BE2C (cell line): ENCODE data around the gene E2F4.
A peak's percentile ranks its signal among the peaks of the same experiment; 100 is the strongest.

Experiments used
- DNase-seq: peaks from one replicate; pipeline ENCODE4 v3.0.0-alpha.2; 2020
- H3K27me3 ChIP-seq: fragments of 250-450 bp; sonication (Bioruptor Pico); 2 replicates; pipeline ENCODE4 v1.5.1; 2020; ENCODE audit warnings: mild to moderate bottlenecking
- H3K36me3 ChIP-seq: fragments of 250-450 bp; sonication (Bioruptor Pico); 2 replicates; pipeline ENCODE4 v1.5.1; 2020; ENCODE audit warnings: mild to moderate bottlenecking
- H3K4me1 ChIP-seq: fragments of 250-450 bp; sonication (Bioruptor Pico); 2 replicates; pipeline ENCODE4 v1.5.1; 2020
- H3K4me3 ChIP-seq: 2 replicates; pipeline ENCODE4 v1.5.1; 2011; ENCODE audit warnings: low read depth, low read length
- H3K9me3 ChIP-seq: fragments of 250-450 bp; sonication (Bioruptor Pico); 2 replicates; pipeline ENCODE4 v1.5.1; 2020
- CTCF ChIP-seq: IDR thresholded peaks from 2 replicates; pipeline ENCODE4 v1.5.1; 2012; ENCODE audit warnings: mild to moderate bottlenecking, low read depth, low read length

Gene E2F4

DNA sequence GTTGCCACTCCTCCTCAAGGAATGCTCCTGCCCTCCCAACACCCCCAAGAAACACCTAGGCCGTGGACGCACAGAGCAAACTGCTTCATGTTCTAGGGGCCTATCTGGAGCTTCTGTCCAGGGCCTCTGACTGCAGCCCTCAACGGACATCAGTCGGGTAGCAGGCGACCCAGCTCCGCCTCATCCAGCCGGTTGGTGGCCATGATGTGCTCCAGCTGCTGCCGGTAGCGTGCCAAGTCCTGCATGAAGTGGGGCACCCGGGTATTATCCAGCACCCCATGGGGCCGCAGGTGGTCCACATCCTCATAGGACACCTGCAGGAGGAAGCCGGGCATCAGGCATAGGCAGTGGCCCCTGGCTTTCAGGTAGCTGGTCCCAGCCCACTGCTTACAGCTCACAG, 15.3 kb upstream of the E2F4 start:
- H3K27me3 ChIP-seq, result no peaks in the 10 kb centered on the region
- no peak for DNase-seq

DNA sequence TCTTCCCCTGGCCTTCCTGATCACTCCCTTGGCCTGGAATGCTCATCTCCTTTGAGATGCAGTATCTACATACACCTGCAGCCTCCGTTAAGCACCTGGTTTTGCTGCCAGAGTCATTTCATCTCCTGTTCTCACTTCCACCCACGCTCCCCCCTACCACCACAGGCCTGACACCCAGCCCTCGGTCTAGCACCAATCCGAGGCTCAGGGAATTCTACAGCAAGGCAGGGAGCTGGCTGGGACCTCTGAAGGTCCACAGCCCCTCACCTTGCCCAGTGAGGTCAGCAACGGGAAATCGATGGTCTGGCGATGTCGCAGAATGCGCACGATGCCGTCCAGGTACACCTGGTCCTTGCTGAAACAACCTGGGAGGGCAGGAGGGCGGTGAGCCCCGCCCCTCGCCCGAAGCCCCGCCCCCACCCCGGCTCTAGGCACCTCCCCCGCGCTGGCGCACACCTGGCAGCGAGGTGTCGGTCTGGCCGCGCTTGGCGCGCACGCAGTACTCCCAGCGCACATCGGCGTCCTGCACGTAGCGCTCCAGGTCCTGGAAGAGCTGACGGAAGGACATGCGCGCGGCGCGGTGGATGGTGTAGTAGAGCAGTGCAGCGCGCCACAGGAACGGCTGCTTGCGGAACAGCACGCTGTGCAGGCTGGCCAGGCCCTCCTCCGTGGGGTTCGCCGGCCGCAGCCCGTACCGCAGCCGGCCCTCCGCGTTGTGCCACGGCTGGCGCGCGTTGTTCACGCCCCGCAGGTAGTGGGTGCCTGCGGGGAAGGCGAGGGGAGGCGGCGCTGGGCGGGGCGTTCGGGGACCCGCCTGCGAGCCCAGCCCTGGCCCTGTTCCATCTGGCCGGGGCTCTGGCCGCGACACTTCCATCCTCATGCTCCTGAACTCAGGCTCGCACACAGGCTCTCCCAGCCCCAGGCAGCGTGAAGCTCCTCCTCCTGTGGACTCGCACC, 13.9 kb upstream of the E2F4 start:
- Histone ChIP-seq H3K36me3 (no peaks in the 10 kb centered on the region), H3K27me3 (no peaks in the 10 kb centered on the region), H3K4me3 (peak overlapping the region; percentile 57), H3K4me1 (peaks cover 4% of the 10 kb centered on the region; the same call in 1 of the 2 replicates), H3K9me3 (no peaks in the 10 kb centered on the region)
- DNase-seq, result peak; percentile 75
- no peak for TF ChIP-seq CTCF

More for the DNA sequence above, 15.3 kb upstream of the E2F4 start:
- Histone ChIP-seq H3K4me3 (no peak overlapping the region), H3K9me3 (no peaks in the 10 kb centered on the region), H3K36me3 (no peaks in the 10 kb centered on the region), H3K4me1 (peaks cover 4% of the 10 kb centered on the region; the same call in 1 of the 2 replicates)
- TF ChIP-seq CTCF, result no peak

DNA sequence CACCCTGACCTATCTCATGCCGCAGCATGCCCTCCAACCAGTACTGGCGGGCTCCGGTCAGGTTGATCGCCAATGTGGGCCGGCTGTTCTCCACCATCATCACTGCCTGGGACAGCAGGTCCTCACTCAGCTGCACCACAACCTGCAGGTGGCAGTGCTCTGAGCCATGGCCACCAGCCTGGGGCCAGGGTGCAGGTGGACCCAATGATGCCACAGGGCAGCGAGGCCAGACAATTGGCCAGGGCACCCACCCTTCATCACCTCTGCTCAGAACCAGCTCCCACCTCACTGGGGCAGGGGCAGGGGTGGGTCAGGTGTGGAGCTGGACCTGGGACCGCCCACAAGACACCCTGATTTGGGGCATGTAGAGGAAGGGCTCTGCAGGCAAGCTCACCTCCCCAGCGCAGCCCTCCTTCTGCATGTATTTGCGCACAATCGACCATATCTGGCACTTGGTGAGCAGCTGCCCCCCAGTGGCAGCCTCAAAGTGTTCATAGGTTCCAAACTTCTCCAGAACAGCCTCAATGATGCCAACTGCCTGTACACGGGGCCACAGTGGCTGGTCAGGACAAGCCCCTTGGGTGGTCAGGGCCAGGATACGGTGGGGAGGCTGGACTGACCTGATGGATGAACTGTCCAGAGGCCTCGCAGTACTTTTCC, 12.4 kb upstream of the E2F4 start:
- no peak for DNase-seq
- H3K27me3 ChIP-seq, result no peaks in the 10 kb centered on the region
- no peak overlapping the region for H3K4me3 ChIP-seq
- no peaks in the 10 kb centered on the region for H3K36me3 ChIP-seq
- H3K4me1 ChIP-seq, result peaks cover 4% of the 10 kb centered on the region; the same call in 1 of the 2 replicates
- H3K9me3 ChIP-seq, result no peaks in the 10 kb centered on the region
- peak; percentile 35 for TF ChIP-seq CTCF

DNA sequence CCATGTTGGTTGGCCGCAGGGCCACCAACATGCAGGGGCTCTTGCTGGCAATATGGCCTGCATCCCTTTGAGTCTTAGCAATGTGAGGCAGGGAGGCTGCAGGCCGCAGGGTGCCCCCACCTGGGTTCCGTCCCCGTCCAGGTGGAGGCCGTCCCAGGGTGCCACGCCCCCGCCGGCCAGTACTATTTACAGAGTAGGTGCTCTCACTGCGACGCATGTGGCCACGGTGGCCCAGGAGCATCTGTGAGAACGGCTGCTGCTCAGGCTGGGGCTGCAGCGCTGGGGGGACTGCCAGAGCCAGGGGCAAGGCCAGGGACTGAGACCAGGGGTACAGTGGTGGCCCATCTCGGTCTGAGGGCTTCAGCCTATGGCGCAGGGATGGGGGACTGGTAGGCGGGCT, 11.8 kb upstream of the E2F4 start:
- no peak for DNase-seq
- no peak overlapping the region for H3K4me3 ChIP-seq
- H3K36me3 ChIP-seq, result no peaks in the 10 kb centered on the region
- H3K9me3 ChIP-seq, result no peaks in the 10 kb centered on the region
- H3K27me3 ChIP-seq, result no peaks in the 10 kb centered on the region
- H3K4me1 ChIP-seq, result peaks cover 2% of the 10 kb centered on the region
- no peak for TF ChIP-seq CTCF

DNA sequence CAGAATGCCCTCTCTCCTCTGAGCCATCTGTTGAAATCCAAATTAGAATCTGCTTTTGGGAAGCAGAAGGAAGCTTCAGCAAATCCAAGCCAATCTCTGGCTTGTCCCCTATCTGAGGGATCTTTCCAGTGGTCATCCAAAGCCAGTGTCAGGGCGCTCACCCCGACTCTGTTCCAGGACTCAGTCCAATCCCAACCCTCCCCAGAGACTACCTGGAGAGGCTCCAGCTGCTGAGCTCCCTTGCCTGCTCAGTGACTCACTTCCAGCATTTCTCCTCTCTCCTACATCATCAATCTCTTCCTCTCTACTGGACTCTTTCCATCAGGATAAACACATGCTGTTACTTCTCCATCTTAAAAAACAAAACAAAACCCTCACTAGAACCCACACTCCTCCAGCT, 10.6 kb upstream of the E2F4 start:
- H3K9me3 ChIP-seq, result no peaks in the 10 kb centered on the region
- no peak overlapping the region for H3K4me3 ChIP-seq
- no peak for TF ChIP-seq CTCF
- H3K4me1 ChIP-seq, result peaks cover 3% of the 10 kb centered on the region; the same call in 1 of the 2 replicates
- DNase-seq, result no peak
- H3K27me3 ChIP-seq, result no peaks in the 10 kb centered on the region
- no peaks in the 10 kb centered on the region for H3K36me3 ChIP-seq
